Fibroblast of the aortic adventitia (primary cell): ENCODE measurements around the gene UFL1. TPM values are rescaled to one million over a fixed set of nuclear protein-coding genes. Genes with fewer than 3 reads are reported as not detected.

Source experiments
- DNase-seq: peaks from one replicate; pipeline ENCODE4 v3.0.0-alpha.2; 2010; ENCODE audit warnings: low read depth
- H3K4me3 ChIP-seq: 2 replicates; pipeline ENCODE4 v1.5.1; 2011; ENCODE audit warnings: low read depth, mild to moderate bottlenecking, control low read depth, low read length, moderate library complexity
- CTCF ChIP-seq: IDR thresholded peaks from 2 replicates; pipeline ENCODE4 v1.5.1; 2011; ENCODE audit warnings: mild to moderate bottlenecking, low read length, control low read depth, inconsistent platforms; ENCODE audit not compliant: insufficient read depth
- total RNA-seq: library from RNA; depleted of rRNA; stranded (reverse); fragments of >200 nt; gene quantifications from 2 replicates; pipeline ENCODE4 v1.2.3, GENCODE V29; 2012; ENCODE audit warnings: low replicate concordance

UFL1 gene
- total RNA-seq, 1 donor, result 36.2 TPM

- DNase-seq, result no peak
- TF ChIP-seq CTCF, result no peak
- H3K4me3 ChIP-seq, result no peak overlapping the region
Observed at GRCh38 chr6:96509281-96509680, 12.3 kb upstream of the UFL1 start.

GRCh38 chr6:96520171-96521115 is 1.2 kb upstream of the UFL1 start:
- peak; percentile 46 for DNase-seq
- TF ChIP-seq CTCF, result no peak
- peak overlapping the region; percentile 84 for H3K4me3 ChIP-seq

- DNase-seq, result no peak
- H3K4me3 ChIP-seq, result peak overlapping the region; percentile 84
- TF ChIP-seq CTCF, result no peak
Observed at GRCh38 chr6:96521306-96521643, 331 bp upstream of the UFL1 start.

GRCh38 chr6:96522465-96523009 is 931 bp downstream of the UFL1 start:
- no peak for TF ChIP-seq CTCF
- H3K4me3 ChIP-seq, result peak overlapping the region; percentile 84
- DNase-seq, result peak; percentile 30

- no peak for TF ChIP-seq CTCF
Observed at GRCh38 chr6:96528193-96528592, 6.6 kb downstream of the UFL1 start.

GRCh38 chr6:96532399-96532798 is 10.8 kb downstream of the UFL1 start:
- DNase-seq, result no peak
- no peak for TF ChIP-seq CTCF
- no peak overlapping the region for H3K4me3 ChIP-seq

More at GRCh38 chr6:96528193-96528592, 6.6 kb downstream of the UFL1 start:
- DNase-seq, result no peak
- H3K4me3 ChIP-seq, result no peak overlapping the region
